K562 (cell line): Measurements from ENCODE around the gene HSPA1B. TPM values are rescaled to one million over a fixed set of nuclear protein-coding genes. Genes with fewer than 3 reads are reported as not detected.

ENCODE experiments used
- CSDE1 ChIP-seq, 2 experiments: fragments of 450-650 bp; IDR thresholded peaks; 2 replicates each; pipeline ENCODE4 v1.6.1; 2016; ENCODE audit warnings: mild to moderate bottlenecking in 1 of 2
- DDX20 ChIP-seq: fragments of 450-650 bp; IDR thresholded peaks from 2 replicates; pipeline ENCODE4 v1.6.1; 2016; ENCODE audit warnings: missing genetic modification characterization, low read depth, mild to moderate bottlenecking, missing compliant biosample characterization, moderate library complexity
- E2F3 ChIP-seq: fragments of 250-450 bp; sonication (Bioruptor Pico); IDR thresholded peaks from 2 replicates; pipeline ENCODE4 v1.4.0; 2020; ENCODE audit warnings: mild to moderate bottlenecking
- EZH2 ChIP-seq: IDR thresholded peaks from 2 replicates; pipeline ENCODE4 v1.6.1; 2012; ENCODE audit warnings: low read depth, mild to moderate bottlenecking, inconsistent platforms, low read length, borderline replicate concordance
- GTF2E2 ChIP-seq: fragments of 200-800 bp; sonication (Bioruptor generic); IDR thresholded peaks from 2 replicates; pipeline ENCODE4 v1.6.1; 2016; ENCODE audit warnings: missing genetic modification characterization, missing compliant biosample characterization
- PHB2 ChIP-seq: fragments of 450-650 bp; IDR thresholded peaks from 2 replicates; pipeline ENCODE4 v1.6.1; 2017; ENCODE audit warnings: low read depth
- PML ChIP-seq: IDR thresholded peaks from 2 replicates; pipeline ENCODE4 v1.6.1; 2012; ENCODE audit warnings: low read length, inconsistent platforms
- PTTG1 ChIP-seq: fragments of 450-650 bp; IDR thresholded peaks from 2 replicates; pipeline ENCODE4 v1.6.1; 2016; ENCODE audit warnings: low read depth, mild to moderate bottlenecking, missing genetic modification characterization, missing compliant biosample characterization
- RAD21 ChIP-seq, 2 experiments: fragments of 250-450 bp in 1 of 2; fragments of 450-650 bp in 1 of 2; sonication (Bioruptor Pico) in 1 of 2; formaldehyde crosslinking in 1 of 2; IDR thresholded peaks in 1 of 2; conservative IDR thresholded peaks in 1 of 2; 2 replicates each; pipeline versions ENCODE4 v1.4.0 to v1.8.0; 2020 to 2022; ENCODE audit warnings: mild to moderate bottlenecking in 2 of 2, moderate library complexity in 1 of 2
- RFX5 ChIP-seq: IDR thresholded peaks from 2 replicates; pipeline ENCODE4 v1.6.1; 2011; ENCODE audit warnings: low read depth, mild to moderate bottlenecking, improper control_type of control experiment, low read length
- ZFP91 ChIP-seq: sonication (generic); formaldehyde crosslinking; IDR thresholded peaks from 2 replicates; pipeline ENCODE4 v1.8.0; 2022; ENCODE audit warnings: mild to moderate bottlenecking, missing genetic modification reagents
- ZNF316 ChIP-seq: fragments of 450-650 bp; IDR thresholded peaks from 2 replicates; pipeline ENCODE4 v1.6.1; 2016
- ZNF584 ChIP-seq: fragments of 200-800 bp; sonication (Bioruptor generic); IDR thresholded peaks from 2 replicates; pipeline ENCODE4 v1.6.1; 2016; ENCODE audit warnings: low read depth, mild to moderate bottlenecking, missing genetic modification characterization, missing compliant biosample characterization
- ZNF785 ChIP-seq: fragments of 250-450 bp; sonication (Bioruptor Pico); IDR thresholded peaks from 2 replicates; pipeline ENCODE4 v1.4.0; 2020; ENCODE audit warnings: mild to moderate bottlenecking
- polyA plus RNA-seq, 8 experiments: library from polyadenylated mRNA; depleted of rRNA in 4 of 8; stranded (reverse) in 5 of 8; unstranded in 3 of 8; fragments of >200 nt; fragmentation: Nextera tagmentation in 2 of 8; fragmentation: Illumina TruSeq in 1 of 8; extraction: Ambion mirVana in 2 of 8; extraction: Trizol in 1 of 8; gene quantifications; 2 replicates each; pipeline versions ENCODE4 v1.2.1 to v1.2.3, GENCODE V29; 2011 to 2014; ENCODE audit warnings: inconsistent platforms in 1 of 8, missing spikeins in 1 of 8
- total RNA-seq, 7 experiments: library from RNA; depleted of rRNA in 6 of 7; stranded (reverse); fragments of >200 nt in 6 of 7; fragmentation: Illumina TruSeq in 2 of 7; extraction: Trizol in 2 of 7; gene quantifications; 2 replicates each; pipeline versions ENCODE4 v1.2.1 to v1.2.3, GENCODE V29; 2011 to 2021; ENCODE audit warnings: low replicate concordance in 1 of 7
- TF ChIP-seq, protein P1 (sequence below), 2 experiments: fragments of 450-650 bp in 1 of 2; sonication (generic) in 1 of 2; formaldehyde crosslinking in 1 of 2; IDR thresholded peaks; 2 replicates each; pipeline versions ENCODE4 v1.7.1 to v1.9.0; 2016 to 2022; ENCODE audit warnings: inconsistent platforms in 1 of 2, mild to moderate bottlenecking in 1 of 2, missing genetic modification reagents in 1 of 2
- TF ChIP-seq, protein P2 (sequence below): IDR thresholded peaks from 2 replicates; pipeline ENCODE4 v1.6.1; 2016; ENCODE audit warnings: missing genetic modification characterization, missing compliant biosample characterization

The HSPA1B gene
- total and polyA plus RNA-seq, 9 of the 15 experiments (the other 6 are each of a cell fraction or from before 2014, with no cell fraction given), result 0.27 to 227 (median 51.2) TPM

DNA sequence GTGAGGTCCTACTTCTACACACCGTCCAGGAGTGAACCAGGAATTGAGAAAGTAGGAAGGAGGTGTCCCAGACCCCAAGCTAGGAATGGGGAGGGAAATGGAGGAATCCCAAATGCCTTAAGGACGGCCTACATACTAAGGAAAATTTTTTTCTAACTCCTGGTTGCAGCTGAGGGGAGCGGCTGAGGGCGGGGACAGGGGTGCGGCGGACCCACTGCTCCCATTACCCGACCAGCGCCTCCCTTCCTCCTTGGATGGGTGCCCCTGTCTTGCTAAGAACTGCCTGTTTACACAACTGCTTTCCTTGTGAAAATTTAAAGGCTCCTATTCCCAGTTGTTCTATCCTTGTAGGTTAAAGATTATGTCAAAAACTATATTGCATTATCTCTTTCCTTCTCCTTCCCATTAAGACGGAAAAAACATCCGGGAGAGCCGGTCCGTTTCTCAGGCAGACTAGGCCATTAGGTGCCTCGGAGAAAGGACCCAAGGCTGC lies 699 bp upstream of the HSPA1B start (continued):
- TF ChIP-seq, protein P1, sequence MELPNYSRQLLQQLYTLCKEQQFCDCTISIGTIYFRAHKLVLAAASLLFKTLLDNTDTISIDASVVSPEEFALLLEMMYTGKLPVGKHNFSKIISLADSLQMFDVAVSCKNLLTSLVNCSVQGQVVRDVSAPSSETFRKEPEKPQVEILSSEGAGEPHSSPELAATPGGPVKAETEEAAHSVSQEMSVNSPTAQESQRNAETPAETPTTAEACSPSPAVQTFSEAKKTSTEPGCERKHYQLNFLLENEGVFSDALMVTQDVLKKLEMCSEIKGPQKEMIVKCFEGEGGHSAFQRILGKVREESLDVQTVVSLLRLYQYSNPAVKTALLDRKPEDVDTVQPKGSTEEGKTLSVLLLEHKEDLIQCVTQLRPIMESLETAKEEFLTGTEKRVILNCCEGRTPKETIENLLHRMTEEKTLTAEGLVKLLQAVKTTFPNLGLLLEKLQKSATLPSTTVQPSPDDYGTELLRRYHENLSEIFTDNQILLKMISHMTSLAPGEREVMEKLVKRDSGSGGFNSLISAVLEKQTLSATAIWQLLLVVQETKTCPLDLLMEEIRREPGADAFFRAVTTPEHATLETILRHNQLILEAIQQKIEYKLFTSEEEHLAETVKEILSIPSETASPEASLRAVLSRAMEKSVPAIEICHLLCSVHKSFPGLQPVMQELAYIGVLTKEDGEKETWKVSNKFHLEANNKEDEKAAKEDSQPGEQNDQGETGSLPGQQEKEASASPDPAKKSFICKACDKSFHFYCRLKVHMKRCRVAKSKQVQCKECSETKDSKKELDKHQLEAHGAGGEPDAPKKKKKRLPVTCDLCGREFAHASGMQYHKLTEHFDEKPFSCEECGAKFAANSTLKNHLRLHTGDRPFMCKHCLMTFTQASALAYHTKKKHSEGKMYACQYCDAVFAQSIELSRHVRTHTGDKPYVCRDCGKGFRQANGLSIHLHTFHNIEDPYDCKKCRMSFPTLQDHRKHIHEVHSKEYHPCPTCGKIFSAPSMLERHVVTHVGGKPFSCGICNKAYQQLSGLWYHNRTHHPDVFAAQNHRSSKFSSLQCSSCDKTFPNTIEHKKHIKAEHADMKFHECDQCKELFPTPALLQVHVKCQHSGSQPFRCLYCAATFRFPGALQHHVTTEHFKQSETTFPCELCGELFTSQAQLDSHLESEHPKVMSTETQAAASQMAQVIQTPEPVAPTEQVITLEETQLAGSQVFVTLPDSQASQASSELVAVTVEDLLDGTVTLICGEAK (IDR thresholded peaks at IDR 0.05), result no peak
- TF ChIP-seq, protein P1 (CRISPR knock-in tag; IDR thresholded peaks at IDR 0.05), result no peak
- TF ChIP-seq DDX20 (no peak), ZFP91 (CRISPR knock-in tag) (no peak), CSDE1 (IDR thresholded peaks at IDR 0.05) (no peak), PHB2 (no peak), ZNF584 (no peak), PTTG1 (tag) (no peak), RAD21 (CRISPR knock-in tag; conservative IDR thresholded peaks at IDR 0.05 in 1 of 2, IDR thresholded peaks at IDR 0.05 in 1 of 2) (peak in 1 of 2 experiments; percentile 31; a peak in 3 of 4 replicates), PML (no peak), ZNF785 (CRISPR knock-in tag) (no peak), E2F3 (CRISPR knock-in tag) (no peak), EZH2 (no peak), GTF2E2 (tag) (peak; percentile 92), ZNF316 (no peak), RFX5 (peak; percentile 4; the same call in 1 of the 2 replicates)
- TF ChIP-seq, protein P2, sequence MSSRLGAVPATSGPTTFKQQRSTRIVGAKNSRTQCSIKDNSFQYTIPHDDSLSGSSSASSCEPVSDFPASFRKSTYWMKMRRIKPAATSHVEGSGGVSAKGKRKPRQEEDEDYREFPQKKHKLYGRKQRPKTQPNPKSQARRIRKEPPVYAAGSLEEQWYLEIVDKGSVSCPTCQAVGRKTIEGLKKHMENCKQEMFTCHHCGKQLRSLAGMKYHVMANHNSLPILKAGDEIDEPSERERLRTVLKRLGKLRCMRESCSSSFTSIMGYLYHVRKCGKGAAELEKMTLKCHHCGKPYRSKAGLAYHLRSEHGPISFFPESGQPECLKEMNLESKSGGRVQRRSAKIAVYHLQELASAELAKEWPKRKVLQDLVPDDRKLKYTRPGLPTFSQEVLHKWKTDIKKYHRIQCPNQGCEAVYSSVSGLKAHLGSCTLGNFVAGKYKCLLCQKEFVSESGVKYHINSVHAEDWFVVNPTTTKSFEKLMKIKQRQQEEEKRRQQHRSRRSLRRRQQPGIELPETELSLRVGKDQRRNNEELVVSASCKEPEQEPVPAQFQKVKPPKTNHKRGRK (tag), result no peak
